NCI-H1105 treated with DMSO at 0.1 percent for 48 hours (cell line): Measurements from ENCODE around the gene RUFY2.
"Not testable (repeated sequence)": the region's sequence is repeated elsewhere in the genome, so short reads cannot be mapped to it uniquely, and the experiment has no call there.

Experiments used
- DNase-seq: peaks from one replicate; lab custom pipeline; 2025; lab: John Stamatoyannopoulos, UW

RUFY2 gene

GRCh38 chr10:68327889-68328786 is 78.9 kb downstream of the RUFY2 start:
- DNase-seq: peak; percentile 10

GRCh38 chr10:68324396-68324795 is 82.7 kb downstream of the RUFY2 start:
- DNase-seq: not testable (repeated sequence)

GRCh38 chr10:68318331-68319059 is 88.6 kb downstream of the RUFY2 start:
- no peak for DNase-seq

- no peak for DNase-seq
Observed at GRCh38 chr10:68315582-68315981, 91.5 kb downstream of the RUFY2 start.

DNA sequence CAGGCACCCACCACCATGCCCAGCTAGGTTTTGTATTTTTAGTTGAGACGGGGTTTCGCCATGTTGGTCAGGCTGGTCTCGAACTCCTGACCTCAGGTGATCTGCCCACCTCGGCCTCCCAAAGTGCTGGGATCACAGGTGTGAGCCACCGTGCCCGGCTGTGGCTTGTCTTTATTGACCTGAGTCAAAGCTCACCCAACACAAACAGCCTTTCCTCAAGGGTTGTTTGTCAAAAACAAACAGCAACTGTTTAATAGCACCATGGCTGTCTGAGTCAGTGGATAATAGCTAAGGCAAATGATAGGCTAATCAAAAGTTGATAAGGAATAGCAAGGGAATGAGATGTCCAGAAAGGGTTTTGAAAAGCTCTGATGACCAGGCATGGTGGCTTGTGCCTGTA is 92.1 kb downstream of the RUFY2 start:
- not testable (repeated sequence) for DNase-seq

DNA sequence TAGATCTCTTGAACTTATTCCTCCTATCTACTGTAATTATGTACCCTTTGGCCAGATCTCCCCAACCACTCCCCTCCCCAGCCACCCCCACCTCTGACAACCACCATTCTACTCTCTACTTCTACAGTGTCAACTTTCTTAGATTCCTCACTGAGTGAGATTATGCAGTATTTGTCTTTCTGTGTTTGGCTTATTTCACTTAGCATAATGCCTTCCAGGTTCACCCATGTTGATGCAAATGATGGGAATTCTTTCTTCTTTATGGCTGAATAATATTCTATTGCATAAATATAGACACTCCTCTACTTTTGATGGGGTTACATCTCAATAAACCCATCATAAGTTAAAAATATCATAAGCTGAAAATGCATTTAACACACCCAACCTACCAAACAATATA is 96.5 kb downstream of the RUFY2 start:
- DNase-seq: no peak

- DNase-seq: no peak
Observed at GRCh38 chr10:68305854-68306253, 101.2 kb downstream of the RUFY2 start.

GRCh38 chr10:68303849-68304412 is 103.1 kb downstream of the RUFY2 start:
- DNase-seq: no peak

GRCh38 chr10:68302871-68303270 is 104.2 kb downstream of the RUFY2 start:
- DNase-seq: no peak

GRCh38 chr10:68302503-68302823 is 104.6 kb downstream of the RUFY2 start:
- DNase-seq: no peak

GRCh38 chr10:68301790-68302502 is 105.1 kb downstream of the RUFY2 start:
- peak; percentile 30 for DNase-seq

- DNase-seq: no peak
Observed at GRCh38 chr10:68301301-68301700, 105.8 kb downstream of the RUFY2 start.

- no peak for DNase-seq
Observed at GRCh38 chr10:68296843-68297663, 110.0 kb downstream of the RUFY2 start.
